SK-N-SH (cell line): ENCODE data around the gene TIE1. TPM values are rescaled to one million over a fixed set of nuclear protein-coding genes. Genes with fewer than 3 reads are reported as not detected.

Experiments
- CTCF ChIA-PET: fragments of 300-600, 350-600 bp; formaldehyde crosslinking; extraction: SDS; loops from one replicate; lab custom pipeline; 2021; lab: Yijun Ruan, JAX
- POLR2A ChIA-PET: fragments of 350-600 bp; sonication (Branson Sonifier 250); formaldehyde crosslinking; extraction: SDS; loops from one replicate; lab custom pipeline; 2020; ENCODE audit warnings: antibody characterized with exemption, inconsistent platforms; lab: Yijun Ruan, JAX
- DNase-seq: peaks from one replicate; pipeline ENCODE4 v3.0.0; 2012
- H2AFZ ChIP-seq: fragments of 200-600 bp; sonication (generic); 2 replicates; pipeline ENCODE4 v1.8.1; 2016; ENCODE audit warnings: antibody characterized with exemption, mild to moderate bottlenecking, low read depth
- H3F3A ChIP-seq: fragments of 200-600 bp; sonication (generic); replicated peaks from 2 replicates; pipeline ENCODE3; 2016; ENCODE audit warnings: antibody characterized with exemption, mild to moderate bottlenecking; ENCODE audit not compliant: insufficient read depth
- H3K27ac ChIP-seq, 2 experiments: fragments of 200-500 bp in 1 of 2; fragments of 200-600 bp in 1 of 2; sonication (Bioruptor generic) in 1 of 2; sonication (generic), shearing (Covaris generic) in 1 of 2; 2 replicates each; pipeline versions ENCODE4 v1.5.1 to v1.6.1; 2014 to 2016; ENCODE audit warnings: low read depth in 2 of 2, inconsistent platforms in 1 of 2, low read length in 1 of 2, mild to moderate bottlenecking in 1 of 2, mixed read lengths in 1 of 2
- H3K27me3 ChIP-seq: fragments of 200-600 bp; sonication (generic), shearing (Covaris generic); 2 replicates; pipeline ENCODE4 v1.6.1; 2016; ENCODE audit warnings: mixed run types; ENCODE audit not compliant: insufficient read depth
- H3K36me3 ChIP-seq, 2 experiments: fragments of 200-500 bp in 1 of 2; fragments of 200-600 bp in 1 of 2; sonication (Bioruptor generic) in 1 of 2; sonication (generic) in 1 of 2; replicated peaks in 1 of 2; 2 replicates each; pipeline versions ENCODE3 to v1.5.1; 2014 to 2016; ENCODE audit warnings: low read length in 1 of 2, mild to moderate bottlenecking in 1 of 2; ENCODE audit not compliant: insufficient read depth in 2 of 2, control insufficient read depth in 1 of 2
- H3K4me1 ChIP-seq, 2 experiments: fragments of 200-500 bp in 1 of 2; fragments of 200-600 bp in 1 of 2; sonication (Bioruptor generic) in 1 of 2; sonication (generic), shearing (Covaris generic) in 1 of 2; 2 replicates each; pipeline versions ENCODE4 v1.5.1 to v1.6.1; 2014 to 2016; ENCODE audit warnings: low read depth in 1 of 2, low read length in 1 of 2, mixed run types in 1 of 2; ENCODE audit not compliant: insufficient read depth in 2 of 2, control insufficient read depth in 1 of 2
- H3K4me2 ChIP-seq: fragments of 200-600 bp; sonication (generic), shearing (Covaris generic); 2 replicates; pipeline ENCODE4 v1.6.1; 2017; ENCODE audit warnings: mixed run types
- H3K4me3 ChIP-seq, 2 experiments: fragments of 200-500 bp in 1 of 2; fragments of 200-600 bp in 1 of 2; sonication (Bioruptor generic) in 1 of 2; sonication (generic), shearing (Covaris generic) in 1 of 2; 2 replicates each; pipeline versions ENCODE4 v1.5.1 to v1.8.1; 2014 to 2016; ENCODE audit warnings: low read depth in 2 of 2, inconsistent platforms in 1 of 2, low read length in 1 of 2, mild to moderate bottlenecking in 1 of 2, mixed read lengths in 1 of 2, moderate library complexity in 1 of 2
- H3K79me2 ChIP-seq: fragments of 200-600 bp; sonication (generic); 2 replicates; pipeline ENCODE4 v1.8.1; 2017; ENCODE audit warnings: mild to moderate bottlenecking; ENCODE audit not compliant: insufficient read depth
- H3K9ac ChIP-seq: fragments of 200-600 bp; sonication (generic); 2 replicates; pipeline ENCODE4 v1.6.1; 2017; ENCODE audit warnings: mixed run types
- H3K9me2 ChIP-seq: fragments of 200-600 bp; sonication (generic); 2 replicates; pipeline ENCODE4 v1.6.1; 2017; ENCODE audit warnings: mixed run types
- H3K9me3 ChIP-seq: fragments of 200-600 bp; sonication (generic); 2 replicates; pipeline ENCODE4 v1.6.1; 2017; ENCODE audit warnings: mixed run types, mild to moderate bottlenecking, moderate library complexity
- H4K20me1 ChIP-seq: fragments of 200-600 bp; sonication (generic); 2 replicates; pipeline ENCODE4 v1.6.1; 2017; ENCODE audit warnings: mild to moderate bottlenecking, mixed run types; ENCODE audit not compliant: insufficient read depth
- EP300 ChIP-seq, 2 experiments: IDR thresholded peaks; 2 replicates each; pipeline versions ENCODE4 v1.4.0 to v1.6.1; 2012; ENCODE audit warnings: borderline replicate concordance in 1 of 2, low read depth in 1 of 2, low read length in 1 of 2
- GABPA ChIP-seq: IDR thresholded peaks from 2 replicates; pipeline ENCODE4 v1.4.0; 2012; ENCODE audit warnings: low read depth, mild to moderate bottlenecking
- GATA2 ChIP-seq: sonication (generic); formaldehyde crosslinking; IDR thresholded peaks from 2 replicates; pipeline ENCODE4 v1.5.0; 2020; ENCODE audit warnings: mild to moderate bottlenecking, missing genetic modification reagents
- MEF2A ChIP-seq: IDR thresholded peaks from 2 replicates; pipeline ENCODE4 v1.4.0; 2012; ENCODE audit warnings: low read depth, borderline replicate concordance
- NRF1 ChIP-seq: IDR thresholded peaks from 2 replicates; pipeline ENCODE4 v1.6.1; 2012; ENCODE audit warnings: low read depth, mild to moderate bottlenecking, low read length
- RAD21 ChIP-seq: IDR thresholded peaks from 2 replicates; pipeline ENCODE4 v1.6.1; 2012; ENCODE audit warnings: mild to moderate bottlenecking, low read length
- RCOR1 ChIP-seq: fragments of 150-350 bp; IDR thresholded peaks from 2 replicates; pipeline ENCODE4 v1.6.1; 2017; ENCODE audit warnings: antibody characterized with exemption, low read length
- RFX5 ChIP-seq: IDR thresholded peaks from 2 replicates; pipeline ENCODE4 v1.6.1; 2012; ENCODE audit warnings: mild to moderate bottlenecking, improper control_type of control experiment, low read length
- RXRA ChIP-seq: IDR thresholded peaks from 2 replicates; pipeline ENCODE4 v1.4.0; 2012; ENCODE audit warnings: low read depth, mild to moderate bottlenecking, borderline replicate concordance
- SIN3A ChIP-seq: IDR thresholded peaks from 2 replicates; pipeline ENCODE4 v1.6.1; 2012; ENCODE audit warnings: low read depth, mild to moderate bottlenecking, low read length, moderate library complexity, borderline replicate concordance
- SMC3 ChIP-seq: IDR thresholded peaks from 2 replicates; pipeline ENCODE4 v1.6.1; 2012; ENCODE audit warnings: low read depth, low read length, improper control_type of control experiment
- polyA plus RNA-seq, 3 experiments: library from polyadenylated mRNA; depleted of rRNA; stranded (reverse); fragments of >200 nt; gene quantifications; 2 replicates each; pipeline ENCODE4 v1.2.3, GENCODE V29; 2012
- TF ChIP-seq, protein P1 (sequence below): IDR thresholded peaks from 2 replicates; pipeline ENCODE4 v1.4.0; 2012; ENCODE audit warnings: low read depth, borderline replicate concordance
- TF ChIP-seq, protein P2 (sequence below): fragments of 150-350 bp; IDR thresholded peaks from 2 replicates; pipeline ENCODE4 v1.6.1; 2017; ENCODE audit warnings: antibody characterized with exemption, low read length, low read depth, borderline replicate concordance
- TF ChIP-seq, protein P3 (sequence below): IDR thresholded peaks from 2 replicates; pipeline ENCODE4 v1.6.1; 2012; ENCODE audit warnings: mild to moderate bottlenecking, low read depth, low read length, moderate library complexity

TIE1 gene
- polyA plus RNA-seq, 1 of the 3 experiments (the other 2 are of a cell fraction) = 1.6 TPM

DNA sequence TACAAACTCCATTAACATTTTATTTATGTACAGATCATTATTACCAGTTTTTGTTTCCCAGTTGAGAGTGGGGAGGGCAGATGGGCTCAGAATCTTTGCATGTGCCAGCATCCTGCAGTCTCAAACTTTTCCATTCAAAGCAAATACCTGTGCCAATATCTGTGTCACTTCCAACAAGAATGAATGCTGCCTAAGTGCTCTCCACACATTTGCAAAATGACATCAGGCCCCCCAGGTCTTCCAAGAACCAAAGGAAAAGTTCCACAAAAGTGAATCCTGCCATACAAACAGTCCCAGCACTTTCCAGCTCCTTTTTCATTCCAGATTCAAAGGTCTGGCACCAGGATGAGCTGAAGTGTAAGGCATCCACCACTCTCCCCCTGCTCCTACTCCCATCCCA, 1.7 kb upstream of the TIE1 start:
- H4K20me1 ChIP-seq = no peaks in the 10 kb centered on the region
- no peak overlapping the region for H3K27ac ChIP-seq
- no peak overlapping the region for H3K4me2 ChIP-seq
- no peak for DNase-seq
- H3K9ac ChIP-seq = no peak overlapping the region
- H3K4me3 ChIP-seq = no peak overlapping the region
- POLR2A ChIA-PET = no interaction called here
- no peaks in the 10 kb centered on the region for H3K9me2 ChIP-seq
- H3F3A ChIP-seq = no peaks in the 10 kb centered on the region
- no peaks in the 10 kb centered on the region for H3K9me3 ChIP-seq
- no peak overlapping the region for H2AFZ ChIP-seq
- H3K79me2 ChIP-seq = no peaks in the 10 kb centered on the region
- TF ChIP-seq RCOR1 (no peak), RFX5 (no peak), GATA2 (no peak), SMC3 (no peak), SIN3A (no peak), EP300 (IDR thresholded peaks at IDR 0.05; ENCODE audit: borderline replicate concordance in 1 of 2, low read depth in 1 of 2, low read length in 1 of 2) (no peak), GABPA (no peak), RAD21 (no peak), NRF1 (no peak), MEF2A (no peak), RXRA (no peak)
- TF ChIP-seq, protein P1, sequence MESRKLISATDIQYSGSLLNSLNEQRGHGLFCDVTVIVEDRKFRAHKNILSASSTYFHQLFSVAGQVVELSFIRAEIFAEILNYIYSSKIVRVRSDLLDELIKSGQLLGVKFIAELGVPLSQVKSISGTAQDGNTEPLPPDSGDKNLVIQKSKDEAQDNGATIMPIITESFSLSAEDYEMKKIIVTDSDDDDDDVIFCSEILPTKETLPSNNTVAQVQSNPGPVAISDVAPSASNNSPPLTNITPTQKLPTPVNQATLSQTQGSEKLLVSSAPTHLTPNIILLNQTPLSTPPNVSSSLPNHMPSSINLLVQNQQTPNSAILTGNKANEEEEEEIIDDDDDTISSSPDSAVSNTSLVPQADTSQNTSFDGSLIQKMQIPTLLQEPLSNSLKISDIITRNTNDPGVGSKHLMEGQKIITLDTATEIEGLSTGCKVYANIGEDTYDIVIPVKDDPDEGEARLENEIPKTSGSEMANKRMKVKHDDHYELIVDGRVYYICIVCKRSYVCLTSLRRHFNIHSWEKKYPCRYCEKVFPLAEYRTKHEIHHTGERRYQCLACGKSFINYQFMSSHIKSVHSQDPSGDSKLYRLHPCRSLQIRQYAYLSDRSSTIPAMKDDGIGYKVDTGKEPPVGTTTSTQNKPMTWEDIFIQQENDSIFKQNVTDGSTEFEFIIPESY = no peak
- TF ChIP-seq, protein P2, sequence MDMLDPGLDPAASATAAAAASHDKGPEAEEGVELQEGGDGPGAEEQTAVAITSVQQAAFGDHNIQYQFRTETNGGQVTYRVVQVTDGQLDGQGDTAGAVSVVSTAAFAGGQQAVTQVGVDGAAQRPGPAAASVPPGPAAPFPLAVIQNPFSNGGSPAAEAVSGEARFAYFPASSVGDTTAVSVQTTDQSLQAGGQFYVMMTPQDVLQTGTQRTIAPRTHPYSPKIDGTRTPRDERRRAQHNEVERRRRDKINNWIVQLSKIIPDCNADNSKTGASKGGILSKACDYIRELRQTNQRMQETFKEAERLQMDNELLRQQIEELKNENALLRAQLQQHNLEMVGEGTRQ = no peak
- TF ChIP-seq, protein P3, sequence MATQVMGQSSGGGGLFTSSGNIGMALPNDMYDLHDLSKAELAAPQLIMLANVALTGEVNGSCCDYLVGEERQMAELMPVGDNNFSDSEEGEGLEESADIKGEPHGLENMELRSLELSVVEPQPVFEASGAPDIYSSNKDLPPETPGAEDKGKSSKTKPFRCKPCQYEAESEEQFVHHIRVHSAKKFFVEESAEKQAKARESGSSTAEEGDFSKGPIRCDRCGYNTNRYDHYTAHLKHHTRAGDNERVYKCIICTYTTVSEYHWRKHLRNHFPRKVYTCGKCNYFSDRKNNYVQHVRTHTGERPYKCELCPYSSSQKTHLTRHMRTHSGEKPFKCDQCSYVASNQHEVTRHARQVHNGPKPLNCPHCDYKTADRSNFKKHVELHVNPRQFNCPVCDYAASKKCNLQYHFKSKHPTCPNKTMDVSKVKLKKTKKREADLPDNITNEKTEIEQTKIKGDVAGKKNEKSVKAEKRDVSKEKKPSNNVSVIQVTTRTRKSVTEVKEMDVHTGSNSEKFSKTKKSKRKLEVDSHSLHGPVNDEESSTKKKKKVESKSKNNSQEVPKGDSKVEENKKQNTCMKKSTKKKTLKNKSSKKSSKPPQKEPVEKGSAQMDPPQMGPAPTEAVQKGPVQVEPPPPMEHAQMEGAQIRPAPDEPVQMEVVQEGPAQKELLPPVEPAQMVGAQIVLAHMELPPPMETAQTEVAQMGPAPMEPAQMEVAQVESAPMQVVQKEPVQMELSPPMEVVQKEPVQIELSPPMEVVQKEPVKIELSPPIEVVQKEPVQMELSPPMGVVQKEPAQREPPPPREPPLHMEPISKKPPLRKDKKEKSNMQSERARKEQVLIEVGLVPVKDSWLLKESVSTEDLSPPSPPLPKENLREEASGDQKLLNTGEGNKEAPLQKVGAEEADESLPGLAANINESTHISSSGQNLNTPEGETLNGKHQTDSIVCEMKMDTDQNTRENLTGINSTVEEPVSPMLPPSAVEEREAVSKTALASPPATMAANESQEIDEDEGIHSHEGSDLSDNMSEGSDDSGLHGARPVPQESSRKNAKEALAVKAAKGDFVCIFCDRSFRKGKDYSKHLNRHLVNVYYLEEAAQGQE = no peak
- TF ChIP-seq, all 33 proteins: peak for 0
- Histone ChIP-seq H3K36me3 (no peaks in the 10 kb centered on the region), H3K27me3 (no peaks in the 10 kb centered on the region), H3K4me1 (0 out of 4 replicates have a peak, but pooled peaks cover 0 to 6% of the 10 kb centered on the region in 2 experiments)
- CTCF ChIA-PET = interaction anchor here (1.0 kb wide), 1 partner anchor 11 kb away, joined by 3 read pairs; no protein-coding TSS in a partner anchor
